WTC11 (cell line): ENCODE data around the gene TRMT10C. TPM values are rescaled to one million over a fixed set of nuclear protein-coding genes. Genes with fewer than 3 reads are reported as not detected.

Experiments used
- ATAC-seq: fragments of 200-7000 bp; cut with Tn5 transposase; 2 replicates; pipeline ENCODE4 v1.10.0; 2021; ENCODE audit warnings: mild to moderate bottlenecking, moderate library complexity
- CTCF ChIA-PET: fragments of 300-600 bp; sonication (Branson Sonifier 250); formaldehyde crosslinking; loops from one replicate; lab custom pipeline; 2021; ENCODE audit warnings: antibody characterized with exemption; lab: Charles Lee
- POLR2A ChIA-PET: fragments of 350-600 bp; sonication (Branson Sonifier 250); formaldehyde crosslinking; loops from one replicate; lab custom pipeline; 2021; ENCODE audit warnings: antibody characterized with exemption; lab: Charles Lee
- DNase-seq: peaks from one replicate; pipeline ENCODE4 v3.0.0; 2021; ENCODE audit warnings: low spot score
- H3K27ac Mint-ChIP-seq: 2 replicates; pipeline ENCODE4 v1.8.0; 2021; ENCODE audit warnings: mixed read lengths
- H3K27me3 Mint-ChIP-seq: 2 replicates; pipeline ENCODE4 v1.8.0; 2021; ENCODE audit warnings: low read depth, mild to moderate bottlenecking, moderate library complexity, mixed read lengths
- H3K36me3 Mint-ChIP-seq: 2 replicates; pipeline ENCODE4 v1.8.0; 2021; ENCODE audit warnings: mixed read lengths
- H3K4me1 Mint-ChIP-seq: 2 replicates; pipeline ENCODE4 v1.8.0; 2022; ENCODE audit warnings: mixed read lengths
- H3K4me3 Mint-ChIP-seq: 2 replicates; pipeline ENCODE4 v1.8.0; 2021; ENCODE audit warnings: mild to moderate bottlenecking, moderate library complexity, mixed read lengths
- H3K9me3 Mint-ChIP-seq: 2 replicates; pipeline ENCODE4 v1.8.0; 2021; ENCODE audit warnings: mixed read lengths
- ESRRA ChIP-seq: sonication (generic); formaldehyde crosslinking; IDR thresholded peaks from 2 replicates; pipeline ENCODE4 v1.8.1; 2022; ENCODE audit warnings: mild to moderate bottlenecking, missing genetic modification reagents, borderline replicate concordance
- FOXK1 ChIP-seq: sonication (generic); formaldehyde crosslinking; IDR thresholded peaks from 2 replicates; pipeline ENCODE4 v1.8.0; 2022; ENCODE audit warnings: mild to moderate bottlenecking, moderate library complexity, missing genetic modification reagents
- GRHL2 ChIP-seq: fragments of 250-450 bp; sonication (Bioruptor Pico); IDR thresholded peaks from 2 replicates; pipeline ENCODE4 v1.8.0; 2022; ENCODE audit warnings: mild to moderate bottlenecking, moderate library complexity; ENCODE audit not compliant: insufficient replicate concordance, severe bottlenecking
- GTF2I ChIP-seq: fragments of 250-450 bp; sonication (Bioruptor Pico); conservative IDR thresholded peaks from 2 replicates; pipeline ENCODE4 v1.4.0; 2021; ENCODE audit warnings: mild to moderate bottlenecking
- MYBL2 ChIP-seq: sonication (generic); formaldehyde crosslinking; IDR thresholded peaks from 2 replicates; pipeline ENCODE4 v1.8.1; 2023; ENCODE audit warnings: mild to moderate bottlenecking, moderate library complexity, missing genetic modification reagents
- NFE2L1 ChIP-seq: sonication (generic); formaldehyde crosslinking; IDR thresholded peaks from 2 replicates; pipeline ENCODE4 v1.8.1; 2023; ENCODE audit warnings: missing genetic modification reagents
- NR2C2 ChIP-seq: sonication (generic); formaldehyde crosslinking; IDR thresholded peaks from 2 replicates; pipeline ENCODE4 v1.8.0; 2022; ENCODE audit warnings: mild to moderate bottlenecking, missing genetic modification reagents
- RELA ChIP-seq: sonication (generic); formaldehyde crosslinking; IDR thresholded peaks from 2 replicates; pipeline ENCODE4 v1.8.1; 2022; ENCODE audit warnings: missing genetic modification reagents, mild to moderate bottlenecking, borderline replicate concordance
- SMAD3 ChIP-seq: sonication (generic); formaldehyde crosslinking; IDR thresholded peaks from 2 replicates; pipeline ENCODE4 v1.8.0; 2022; ENCODE audit warnings: missing genetic modification reagents, mild to moderate bottlenecking, borderline replicate concordance
- SMAD4 ChIP-seq: sonication (generic); formaldehyde crosslinking; IDR thresholded peaks from 2 replicates; pipeline ENCODE4 v1.8.0; 2022; ENCODE audit warnings: mild to moderate bottlenecking, missing genetic modification reagents
- TCF7 ChIP-seq: sonication (generic); formaldehyde crosslinking; IDR thresholded peaks from 2 replicates; pipeline ENCODE4 v1.8.0; 2022; ENCODE audit warnings: mild to moderate bottlenecking, low read depth, missing genetic modification reagents, moderate library complexity
- TP53 ChIP-seq: sonication (generic); formaldehyde crosslinking; IDR thresholded peaks from 2 replicates; pipeline ENCODE4 v1.8.1; 2023; ENCODE audit warnings: mild to moderate bottlenecking, missing genetic modification reagents
- total RNA-seq: library from RNA; stranded (reverse); gene quantifications from 3 replicates; pipeline ENCODE4 v1.2.3, GENCODE V29; 2021
- TF ChIP-seq, protein P1 (sequence below): sonication (generic); formaldehyde crosslinking; IDR thresholded peaks from 2 replicates; pipeline ENCODE4 v1.8.0; 2022; ENCODE audit warnings: mild to moderate bottlenecking, missing genetic modification reagents
- TF ChIP-seq, protein P2 (sequence below): fragments of 250-450 bp; sonication (Bioruptor Pico); IDR thresholded peaks from 2 replicates; pipeline ENCODE4 v1.9.0; 2021; ENCODE audit warnings: mild to moderate bottlenecking, borderline replicate concordance
- TF ChIP-seq, protein P3 (sequence below): sonication (generic); formaldehyde crosslinking; IDR thresholded peaks from 2 replicates; pipeline ENCODE4 v1.8.0; 2022; ENCODE audit warnings: mild to moderate bottlenecking, missing genetic modification reagents
- TF ChIP-seq, protein P4 (sequence below): sonication (generic); formaldehyde crosslinking; IDR thresholded peaks from 2 replicates; pipeline ENCODE4 v1.8.1; 2022; ENCODE audit warnings: mild to moderate bottlenecking, missing genetic modification reagents, moderate library complexity, borderline replicate concordance
- TF ChIP-seq, protein P5 (sequence below): sonication (generic); formaldehyde crosslinking; IDR thresholded peaks from 2 replicates; pipeline ENCODE4 v1.8.1; 2022; ENCODE audit warnings: low read depth, mild to moderate bottlenecking, moderate library complexity, missing genetic modification reagents, borderline replicate concordance
- TF ChIP-seq, protein P6 (sequence below): sonication (generic); formaldehyde crosslinking; IDR thresholded peaks from 2 replicates; pipeline ENCODE4 v1.8.1; 2023; ENCODE audit warnings: mild to moderate bottlenecking, moderate library complexity, missing genetic modification reagents
- TF ChIP-seq, protein P7 (sequence below): sonication (generic); formaldehyde crosslinking; IDR thresholded peaks from 2 replicates; pipeline ENCODE4 v1.8.1; 2023; ENCODE audit warnings: mild to moderate bottlenecking, missing genetic modification reagents, moderate library complexity
- TF ChIP-seq, protein P8 (sequence below): fragments of 250-450 bp; sonication (Bioruptor Pico); IDR thresholded peaks from 2 replicates; pipeline ENCODE4 v1.8.0; 2021; ENCODE audit warnings: mild to moderate bottlenecking

TRMT10C gene
- total RNA-seq, 1 experiment from 2014 or later = 41.7 TPM

DNA sequence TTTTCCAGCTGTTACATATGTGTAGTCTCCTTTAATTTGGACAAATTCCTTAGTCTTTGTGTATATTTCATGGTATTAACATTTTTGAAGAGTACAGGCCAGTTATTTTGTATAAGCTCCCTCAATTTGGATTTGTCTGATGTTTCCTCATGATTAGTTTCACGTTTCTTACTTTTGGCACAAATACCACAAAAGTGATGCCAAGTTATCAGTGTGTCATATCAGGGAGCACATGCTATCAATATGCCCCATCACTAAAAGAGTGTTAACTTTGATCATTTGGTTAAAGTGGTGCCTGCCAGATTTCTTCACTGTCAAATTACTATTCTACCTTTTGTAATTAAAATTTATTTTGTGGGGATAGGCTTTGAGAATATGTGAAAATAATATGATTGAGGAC is 26.9 kb downstream of the TRMT10C start:
- Mint-ChIP-seq H3K9me3 (no peaks in the 10 kb centered on the region), H3K4me1 (no peaks in the 10 kb centered on the region), H3K36me3 (peaks cover 79% of the 10 kb centered on the region), H3K27ac (no peak overlapping the region), H3K4me3 (no peak overlapping the region), H3K27me3 (no peaks in the 10 kb centered on the region)
- DNase-seq = no peak
- TF ChIP-seq RELA (CRISPR knock-in tag) = no peak
- no peak for TF ChIP-seq NFE2L1 (CRISPR knock-in tag)
- TF ChIP-seq, protein P1, sequence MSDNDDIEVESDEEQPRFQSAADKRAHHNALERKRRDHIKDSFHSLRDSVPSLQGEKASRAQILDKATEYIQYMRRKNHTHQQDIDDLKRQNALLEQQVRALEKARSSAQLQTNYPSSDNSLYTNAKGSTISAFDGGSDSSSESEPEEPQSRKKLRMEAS (CRISPR knock-in tag) = no peak
- TF ChIP-seq TCF7 (CRISPR knock-in tag) = no peak
- TF ChIP-seq ESRRA (CRISPR knock-in tag) = no peak
- TF ChIP-seq SMAD4 (CRISPR knock-in tag) = no peak
- TF ChIP-seq, protein P2, sequence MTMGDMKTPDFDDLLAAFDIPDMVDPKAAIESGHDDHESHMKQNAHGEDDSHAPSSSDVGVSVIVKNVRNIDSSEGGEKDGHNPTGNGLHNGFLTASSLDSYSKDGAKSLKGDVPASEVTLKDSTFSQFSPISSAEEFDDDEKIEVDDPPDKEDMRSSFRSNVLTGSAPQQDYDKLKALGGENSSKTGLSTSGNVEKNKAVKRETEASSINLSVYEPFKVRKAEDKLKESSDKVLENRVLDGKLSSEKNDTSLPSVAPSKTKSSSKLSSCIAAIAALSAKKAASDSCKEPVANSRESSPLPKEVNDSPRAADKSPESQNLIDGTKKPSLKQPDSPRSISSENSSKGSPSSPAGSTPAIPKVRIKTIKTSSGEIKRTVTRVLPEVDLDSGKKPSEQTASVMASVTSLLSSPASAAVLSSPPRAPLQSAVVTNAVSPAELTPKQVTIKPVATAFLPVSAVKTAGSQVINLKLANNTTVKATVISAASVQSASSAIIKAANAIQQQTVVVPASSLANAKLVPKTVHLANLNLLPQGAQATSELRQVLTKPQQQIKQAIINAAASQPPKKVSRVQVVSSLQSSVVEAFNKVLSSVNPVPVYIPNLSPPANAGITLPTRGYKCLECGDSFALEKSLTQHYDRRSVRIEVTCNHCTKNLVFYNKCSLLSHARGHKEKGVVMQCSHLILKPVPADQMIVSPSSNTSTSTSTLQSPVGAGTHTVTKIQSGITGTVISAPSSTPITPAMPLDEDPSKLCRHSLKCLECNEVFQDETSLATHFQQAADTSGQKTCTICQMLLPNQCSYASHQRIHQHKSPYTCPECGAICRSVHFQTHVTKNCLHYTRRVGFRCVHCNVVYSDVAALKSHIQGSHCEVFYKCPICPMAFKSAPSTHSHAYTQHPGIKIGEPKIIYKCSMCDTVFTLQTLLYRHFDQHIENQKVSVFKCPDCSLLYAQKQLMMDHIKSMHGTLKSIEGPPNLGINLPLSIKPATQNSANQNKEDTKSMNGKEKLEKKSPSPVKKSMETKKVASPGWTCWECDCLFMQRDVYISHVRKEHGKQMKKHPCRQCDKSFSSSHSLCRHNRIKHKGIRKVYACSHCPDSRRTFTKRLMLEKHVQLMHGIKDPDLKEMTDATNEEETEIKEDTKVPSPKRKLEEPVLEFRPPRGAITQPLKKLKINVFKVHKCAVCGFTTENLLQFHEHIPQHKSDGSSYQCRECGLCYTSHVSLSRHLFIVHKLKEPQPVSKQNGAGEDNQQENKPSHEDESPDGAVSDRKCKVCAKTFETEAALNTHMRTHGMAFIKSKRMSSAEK (CRISPR knock-in tag) = no peak
- TF ChIP-seq FOXK1 = no peak
- TF ChIP-seq, protein P3, sequence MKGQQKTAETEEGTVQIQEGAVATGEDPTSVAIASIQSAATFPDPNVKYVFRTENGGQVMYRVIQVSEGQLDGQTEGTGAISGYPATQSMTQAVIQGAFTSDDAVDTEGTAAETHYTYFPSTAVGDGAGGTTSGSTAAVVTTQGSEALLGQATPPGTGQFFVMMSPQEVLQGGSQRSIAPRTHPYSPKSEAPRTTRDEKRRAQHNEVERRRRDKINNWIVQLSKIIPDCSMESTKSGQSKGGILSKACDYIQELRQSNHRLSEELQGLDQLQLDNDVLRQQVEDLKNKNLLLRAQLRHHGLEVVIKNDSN (CRISPR knock-in tag) = no peak
- no peak for TF ChIP-seq NR2C2 (CRISPR knock-in tag)
- no peak for TF ChIP-seq GRHL2 (CRISPR knock-in tag)
- POLR2A ChIA-PET = no interaction called here
- CTCF ChIA-PET = interaction anchor here (1.4 kb wide), 1 partner anchor 15 kb away, joined by 4 read pairs; the partner anchor contains the start of gene PCNP
- ATAC-seq = no peak

DNA sequence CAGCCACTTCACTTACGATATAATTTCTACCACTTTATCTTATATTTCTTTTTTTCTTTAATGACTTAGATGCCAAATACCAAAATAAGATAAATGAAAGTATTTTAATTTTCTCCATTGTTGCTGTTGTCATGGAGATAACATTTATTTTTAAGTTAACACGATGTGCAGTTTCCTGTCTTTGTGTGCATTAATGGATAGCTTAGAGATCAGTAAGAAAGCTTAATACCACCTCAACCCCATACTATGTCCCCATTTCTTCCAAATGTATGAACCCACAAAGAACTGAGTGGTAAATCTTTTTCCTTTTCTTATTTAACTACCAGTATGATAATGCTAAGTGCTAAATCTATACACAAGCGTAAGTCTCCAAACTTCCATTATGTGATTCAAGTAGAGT is 29.4 kb downstream of the TRMT10C start:
- Mint-ChIP-seq H3K36me3 (peaks cover 72% of the 10 kb centered on the region), H3K27me3 (no peaks in the 10 kb centered on the region), H3K27ac (no peak overlapping the region), H3K4me3 (no peak overlapping the region), H3K9me3 (no peaks in the 10 kb centered on the region), H3K4me1 (no peaks in the 10 kb centered on the region)
- ChIA-PET POLR2A (no interaction called here), CTCF (interaction anchor here (0.7 kb wide), 1 partner anchor 86 kb away, joined by 4 read pairs; no protein-coding TSS in a partner anchor)
- ATAC-seq = no peak
- DNase-seq = no peak
- TF ChIP-seq, protein P4, sequence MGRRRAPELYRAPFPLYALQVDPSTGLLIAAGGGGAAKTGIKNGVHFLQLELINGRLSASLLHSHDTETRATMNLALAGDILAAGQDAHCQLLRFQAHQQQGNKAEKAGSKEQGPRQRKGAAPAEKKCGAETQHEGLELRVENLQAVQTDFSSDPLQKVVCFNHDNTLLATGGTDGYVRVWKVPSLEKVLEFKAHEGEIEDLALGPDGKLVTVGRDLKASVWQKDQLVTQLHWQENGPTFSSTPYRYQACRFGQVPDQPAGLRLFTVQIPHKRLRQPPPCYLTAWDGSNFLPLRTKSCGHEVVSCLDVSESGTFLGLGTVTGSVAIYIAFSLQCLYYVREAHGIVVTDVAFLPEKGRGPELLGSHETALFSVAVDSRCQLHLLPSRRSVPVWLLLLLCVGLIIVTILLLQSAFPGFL (CRISPR knock-in tag) = no peak

DNA sequence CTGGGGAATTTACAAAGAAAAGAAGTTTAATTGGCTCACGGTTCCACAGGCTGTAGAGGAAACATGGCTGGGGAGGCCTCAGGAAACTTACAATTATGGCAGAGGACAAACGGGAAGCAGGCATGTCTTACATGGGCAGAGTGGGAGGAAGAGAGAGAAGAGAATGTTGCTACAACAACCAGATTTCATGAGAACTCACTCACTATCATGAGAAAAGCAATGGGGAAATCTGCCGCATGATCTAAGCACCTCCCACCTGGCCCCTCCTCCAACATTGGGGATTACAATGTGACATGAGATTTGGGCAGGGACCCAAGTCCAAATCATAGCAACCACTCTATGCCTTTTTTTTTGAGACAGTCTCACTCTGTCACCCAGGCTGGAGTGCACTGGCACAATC is 41.1 kb downstream of the TRMT10C start:
- POLR2A ChIA-PET = no interaction called here
- ATAC-seq = no peak
- DNase-seq = no peak
- H3K27me3 Mint-ChIP-seq = no peaks in the 10 kb centered on the region; the same call in 1 of the 2 replicates
- H3K4me1 Mint-ChIP-seq = peaks cover 5% of the 10 kb centered on the region
- no peak overlapping the region for H3K4me3 Mint-ChIP-seq
- H3K9me3 Mint-ChIP-seq = peaks cover 11% of the 10 kb centered on the region
- H3K27ac Mint-ChIP-seq = no peak overlapping the region
- peaks cover 7% of the 10 kb centered on the region; the same call in 1 of the 2 replicates for H3K36me3 Mint-ChIP-seq
- CTCF ChIA-PET = no interaction called here
- TF ChIP-seq, protein P5, sequence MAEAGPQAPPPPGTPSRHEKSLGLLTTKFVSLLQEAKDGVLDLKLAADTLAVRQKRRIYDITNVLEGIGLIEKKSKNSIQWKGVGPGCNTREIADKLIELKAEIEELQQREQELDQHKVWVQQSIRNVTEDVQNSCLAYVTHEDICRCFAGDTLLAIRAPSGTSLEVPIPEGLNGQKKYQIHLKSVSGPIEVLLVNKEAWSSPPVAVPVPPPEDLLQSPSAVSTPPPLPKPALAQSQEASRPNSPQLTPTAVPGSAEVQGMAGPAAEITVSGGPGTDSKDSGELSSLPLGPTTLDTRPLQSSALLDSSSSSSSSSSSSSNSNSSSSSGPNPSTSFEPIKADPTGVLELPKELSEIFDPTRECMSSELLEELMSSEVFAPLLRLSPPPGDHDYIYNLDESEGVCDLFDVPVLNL (CRISPR knock-in tag) = no peak
- TF ChIP-seq, protein P6, sequence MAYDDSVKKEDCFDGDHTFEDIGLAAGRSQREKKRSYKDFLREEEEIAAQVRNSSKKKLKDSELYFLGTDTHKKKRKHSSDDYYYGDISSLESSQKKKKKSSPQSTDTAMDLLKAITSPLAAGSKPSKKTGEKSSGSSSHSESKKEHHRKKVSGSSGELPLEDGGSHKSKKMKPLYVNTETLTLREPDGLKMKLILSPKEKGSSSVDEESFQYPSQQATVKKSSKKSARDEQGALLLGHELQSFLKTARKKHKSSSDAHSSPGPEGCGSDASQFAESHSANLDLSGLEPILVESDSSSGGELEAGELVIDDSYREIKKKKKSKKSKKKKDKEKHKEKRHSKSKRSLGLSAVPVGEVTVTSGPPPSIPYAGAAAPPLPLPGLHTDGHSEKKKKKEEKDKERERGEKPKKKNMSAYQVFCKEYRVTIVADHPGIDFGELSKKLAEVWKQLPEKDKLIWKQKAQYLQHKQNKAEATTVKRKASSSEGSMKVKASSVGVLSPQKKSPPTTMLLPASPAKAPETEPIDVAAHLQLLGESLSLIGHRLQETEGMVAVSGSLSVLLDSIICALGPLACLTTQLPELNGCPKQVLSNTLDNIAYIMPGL (CRISPR knock-in tag) = no peak
- TF ChIP-seq SMAD3 (no peak), MYBL2 (CRISPR knock-in tag) (no peak), ESRRA (CRISPR knock-in tag) (no peak), GTF2I (CRISPR knock-in tag) (no peak), TCF7 (CRISPR knock-in tag) (no peak), TP53 (no peak)
- TF ChIP-seq, protein P7, sequence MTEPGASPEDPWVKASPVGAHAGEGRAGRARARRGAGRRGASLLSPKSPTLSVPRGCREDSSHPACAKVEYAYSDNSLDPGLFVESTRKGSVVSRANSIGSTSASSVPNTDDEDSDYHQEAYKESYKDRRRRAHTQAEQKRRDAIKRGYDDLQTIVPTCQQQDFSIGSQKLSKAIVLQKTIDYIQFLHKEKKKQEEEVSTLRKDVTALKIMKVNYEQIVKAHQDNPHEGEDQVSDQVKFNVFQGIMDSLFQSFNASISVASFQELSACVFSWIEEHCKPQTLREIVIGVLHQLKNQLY = no peak
- TF ChIP-seq, protein P1 (CRISPR knock-in tag) = no peak
- TF ChIP-seq, protein P8, sequence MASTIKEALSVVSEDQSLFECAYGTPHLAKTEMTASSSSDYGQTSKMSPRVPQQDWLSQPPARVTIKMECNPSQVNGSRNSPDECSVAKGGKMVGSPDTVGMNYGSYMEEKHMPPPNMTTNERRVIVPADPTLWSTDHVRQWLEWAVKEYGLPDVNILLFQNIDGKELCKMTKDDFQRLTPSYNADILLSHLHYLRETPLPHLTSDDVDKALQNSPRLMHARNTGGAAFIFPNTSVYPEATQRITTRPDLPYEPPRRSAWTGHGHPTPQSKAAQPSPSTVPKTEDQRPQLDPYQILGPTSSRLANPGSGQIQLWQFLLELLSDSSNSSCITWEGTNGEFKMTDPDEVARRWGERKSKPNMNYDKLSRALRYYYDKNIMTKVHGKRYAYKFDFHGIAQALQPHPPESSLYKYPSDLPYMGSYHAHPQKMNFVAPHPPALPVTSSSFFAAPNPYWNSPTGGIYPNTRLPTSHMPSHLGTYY (CRISPR knock-in tag) = no peak
